ENCODE results near the gene GPR158.

- TF ChIP-seq CTCF (conservative IDR thresholded peaks at IDR 0.05; ENCODE audit: low read length), result no peak
- no peak for TF ChIP-seq EZH2phosphoT487 (IDR thresholded peaks at IDR 0.05; ENCODE audit: borderline replicate concordance)
These were observed 182.5 kb downstream of the GPR158 start for GRCh38 chr10:25357269-25357668.
